Keratinocyte (primary cell): ENCODE results near the gene NUMB. TPM values are rescaled to one million over a fixed set of nuclear protein-coding genes. Genes with fewer than 3 reads are reported as not detected.

Experiments used
- DNase-seq: peaks from one replicate; pipeline ENCODE4 v3.0.0-alpha.2; 2011; ENCODE audit warnings: low read depth, missing footprints, low spot score
- FAIRE-seq: peaks from 2 replicates; lab custom pipeline; 2011; peaks lifted over from hg19 to GRCh38; lab: Jason Lieb, UNC
- H2AFZ ChIP-seq: 2 replicates; pipeline ENCODE4 v1.6.0; 2012; ENCODE audit warnings: low read length, control low read depth, inconsistent platforms; ENCODE audit not compliant: control insufficient read depth
- H3K27ac ChIP-seq: 2 replicates; pipeline ENCODE4 v1.5.1; 2011; ENCODE audit warnings: low read length; ENCODE audit not compliant: control insufficient read depth, insufficient read depth
- H3K27me3 ChIP-seq: 3 replicates; pipeline ENCODE4 v1.6.0; 2011; ENCODE audit warnings: low read length; ENCODE audit not compliant: control insufficient read depth, insufficient read depth; ENCODE audit errors: extremely low read depth
- H3K36me3 ChIP-seq, 2 experiments: 2 replicates in 1 of 2; 3 replicates in 1 of 2; pipeline ENCODE4 v1.5.1; 2011; ENCODE audit warnings: low read length in 2 of 2, mild to moderate bottlenecking in 1 of 2; ENCODE audit not compliant: control insufficient read depth in 2 of 2, insufficient read depth in 2 of 2; ENCODE audit errors: extremely low read depth in 1 of 2
- H3K4me1 ChIP-seq: 3 replicates; pipeline ENCODE4 v1.5.1; 2011; ENCODE audit warnings: low read length; ENCODE audit not compliant: control insufficient read depth, insufficient read depth; ENCODE audit errors: extremely low read depth
- H3K4me2 ChIP-seq: 3 replicates; pipeline ENCODE4 v1.6.0; 2011; ENCODE audit warnings: low read depth, low read length; ENCODE audit not compliant: control insufficient read depth, insufficient read depth; ENCODE audit errors: extremely low read depth
- H3K4me3 ChIP-seq, 3 experiments: fragments of 200-600 bp in 1 of 3; sonication (generic) in 1 of 3; 2 replicates in 2 of 3; 3 replicates in 1 of 3; pipeline ENCODE4 v1.5.1; 2011 to 2016; ENCODE audit warnings: low read length in 3 of 3, mild to moderate bottlenecking in 3 of 3, control low read depth in 2 of 3, inconsistent platforms in 1 of 3, low read depth in 1 of 3, mixed read lengths in 1 of 3, mixed run types in 1 of 3, moderate library complexity in 1 of 3; ENCODE audit not compliant: control insufficient read depth in 2 of 3, insufficient read depth in 2 of 3; ENCODE audit errors: extremely low read depth in 1 of 3
- H3K79me2 ChIP-seq: 2 replicates; pipeline ENCODE4 v1.6.0; 2012; ENCODE audit warnings: low read length; ENCODE audit not compliant: control insufficient read depth, insufficient read depth
- H3K9ac ChIP-seq: 3 replicates; pipeline ENCODE4 v1.6.0; 2011; ENCODE audit warnings: low read length; ENCODE audit not compliant: control insufficient read depth, insufficient read depth; ENCODE audit errors: extremely low read depth
- H3K9me1 ChIP-seq: 3 replicates; pipeline ENCODE4 v1.6.0; 2011; ENCODE audit warnings: low read length; ENCODE audit not compliant: control insufficient read depth, insufficient read depth; ENCODE audit errors: extremely low read depth
- H3K9me3 ChIP-seq: 2 replicates; pipeline ENCODE4 v1.5.1; 2012; ENCODE audit warnings: low read depth, low read length; ENCODE audit not compliant: control insufficient read depth
- H4K20me1 ChIP-seq: 3 replicates; pipeline ENCODE4 v1.6.0; 2011; ENCODE audit warnings: low read length; ENCODE audit not compliant: control insufficient read depth, insufficient read depth; ENCODE audit errors: extremely low read depth
- CTCF ChIP-seq, 3 experiments: IDR thresholded peaks in 1 of 3; conservative IDR thresholded peaks in 1 of 3; optimal IDR thresholded peaks in 1 of 3; 2 replicates in 2 of 3; 3 replicates in 1 of 3; pipeline versions ENCODE3 to v1.5.1; 2011; ENCODE audit warnings: low read length in 3 of 3, mild to moderate bottlenecking in 3 of 3, moderate library complexity in 2 of 3, control low read depth in 1 of 3, inconsistent platforms in 1 of 3; ENCODE audit not compliant: insufficient read depth in 2 of 3; ENCODE audit errors: extremely low read depth in 1 of 3
- EZH2 ChIP-seq: IDR thresholded peaks from one replicate; pipeline ENCODE4 v1.6.1; 2012; ENCODE audit warnings: inconsistent platforms, mild to moderate bottlenecking, low read length, moderate library complexity
- dilution Hi-C: fragments of 300-500 bp; cut with MboI; formaldehyde crosslinking; loops from one replicate; pipeline ENCODE4 v1.7.0; 2020; ENCODE audit warnings: low sequenced_read_pairs; ENCODE audit not compliant: extremely low pct_ligation_motif_present
- polyA plus RNA-seq, 5 experiments: library from polyadenylated mRNA; depleted of rRNA in 3 of 5; stranded (reverse) in 3 of 5; stranded (forward) in 1 of 5; unstranded in 1 of 5; fragments of >200 nt; gene quantifications; 1 replicate in 1 of 5; 2 replicates in 3 of 5; 3 replicates in 1 of 5; pipeline versions ENCODE4 v1.2.1 to v1.2.3, GENCODE V29; 2011 to 2012; ENCODE audit warnings: missing spikeins in 2 of 5, low read depth in 1 of 5, low replicate concordance in 1 of 5

NUMB gene
- polyA plus RNA-seq, 1 donor (not counting 4 experiments of a cell fraction or from before 2014, with no cell fraction given), result 110 TPM

- no peak overlapping the region for H3K4me3 ChIP-seq
- no peaks in the 10 kb centered on the region for H3K9me1 ChIP-seq
- H3K4me1 ChIP-seq, result no peaks in the 10 kb centered on the region
- FAIRE-seq, result no peak
- peaks cover 3 to 5% of the 10 kb centered on the region in 2 experiments for H3K36me3 ChIP-seq
- dilution Hi-C loops, result no loop called here
- no peak for DNase-seq
- H3K79me2 ChIP-seq, result no peaks in the 10 kb centered on the region
- no peaks in the 10 kb centered on the region for H3K27me3 ChIP-seq
- no peak overlapping the region for H3K9ac ChIP-seq
- TF ChIP-seq EZH2, result no peak
- no peak for TF ChIP-seq CTCF (optimal IDR thresholded peaks at IDR 0.05 in 1 of 3, IDR thresholded peaks at IDR 0.05 in 1 of 3, conservative IDR thresholded peaks at IDR 0.05 in 1 of 3; ENCODE audit: extremely low read depth in 1 of 3, insufficient read depth in 2 of 3, low read length in 3 of 3)
- H3K9me3 ChIP-seq, result no peaks in the 10 kb centered on the region
- H2AFZ ChIP-seq, result no peak overlapping the region
- H3K27ac ChIP-seq, result no peak overlapping the region
- H4K20me1 ChIP-seq, result no peaks in the 10 kb centered on the region
- no peak overlapping the region for H3K4me2 ChIP-seq
Measured at GRCh38 chr14:73266317-73266716, 192.0 kb downstream of the NUMB start.

GRCh38 chr14:73265721-73266046 lies 192.7 kb downstream of the NUMB start:
- Histone ChIP-seq H3K9me3 (no peaks in the 10 kb centered on the region), H3K79me2 (no peaks in the 10 kb centered on the region), H3K27ac (no peak overlapping the region), H3K9ac (no peak overlapping the region), H3K4me1 (no peaks in the 10 kb centered on the region), H3K4me2 (no peak overlapping the region), H3K36me3 (peaks cover 1 to 4% of the 10 kb centered on the region in 2 experiments), H3K9me1 (no peaks in the 10 kb centered on the region), H3K27me3 (no peaks in the 10 kb centered on the region), H4K20me1 (no peaks in the 10 kb centered on the region), H3K4me3 (no peak overlapping the region), H2AFZ (no peak overlapping the region)
- FAIRE-seq (no peak), DNase-seq (no peak)
- TF ChIP-seq CTCF (optimal IDR thresholded peaks at IDR 0.05 in 1 of 3, IDR thresholded peaks at IDR 0.05 in 1 of 3, conservative IDR thresholded peaks at IDR 0.05 in 1 of 3; ENCODE audit: extremely low read depth in 1 of 3, insufficient read depth in 2 of 3, low read length in 3 of 3) (no peak), EZH2 (no peak)
- dilution Hi-C loops, result no loop called here
